ENCODE results near the gene CTSH.
"Not testable (repeated sequence)": the region's sequence is repeated elsewhere in the genome, so short reads cannot be mapped to it uniquely, and the experiment has no call there.

The CTSH gene

DNA sequence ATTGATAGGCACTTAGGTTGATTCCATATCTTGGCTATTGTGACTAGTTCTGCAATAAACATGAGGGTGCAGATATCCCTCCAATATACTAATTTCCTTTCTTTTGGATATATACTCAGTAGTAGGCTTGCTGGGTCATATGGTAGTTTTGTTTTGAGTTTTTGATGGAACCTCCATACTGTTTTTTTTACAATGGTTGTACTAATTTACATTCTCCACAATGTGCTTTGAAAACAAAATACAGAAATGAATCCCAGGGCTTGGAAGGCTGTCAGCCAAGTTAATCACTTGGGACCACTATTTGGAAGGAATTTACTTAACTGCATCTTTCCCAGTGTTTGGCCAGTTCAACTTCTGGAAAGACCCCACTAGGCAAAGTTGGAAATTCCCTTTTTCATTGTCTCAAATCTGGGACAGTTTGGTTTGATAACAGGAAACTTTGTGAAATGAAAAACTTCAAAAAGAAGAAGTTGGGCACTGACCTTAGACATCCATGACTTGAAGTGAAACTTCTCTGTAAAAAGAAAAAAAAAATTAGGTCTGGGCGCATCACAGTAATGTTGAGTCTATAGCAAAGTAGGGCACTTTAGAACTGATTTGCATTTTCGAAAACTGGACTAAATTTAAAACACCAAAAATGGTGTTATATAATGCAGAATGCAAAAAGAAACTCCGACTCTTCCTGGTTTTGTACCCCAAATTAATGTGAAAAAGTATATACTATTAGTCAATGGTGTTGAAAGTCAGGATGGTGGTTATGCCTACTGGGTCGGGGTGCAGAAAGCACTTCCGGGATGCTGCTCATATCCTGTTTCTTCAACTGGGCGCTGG lies 6.0 kb downstream of the CTSH start:
- no peak for DNase-seq

DNA sequence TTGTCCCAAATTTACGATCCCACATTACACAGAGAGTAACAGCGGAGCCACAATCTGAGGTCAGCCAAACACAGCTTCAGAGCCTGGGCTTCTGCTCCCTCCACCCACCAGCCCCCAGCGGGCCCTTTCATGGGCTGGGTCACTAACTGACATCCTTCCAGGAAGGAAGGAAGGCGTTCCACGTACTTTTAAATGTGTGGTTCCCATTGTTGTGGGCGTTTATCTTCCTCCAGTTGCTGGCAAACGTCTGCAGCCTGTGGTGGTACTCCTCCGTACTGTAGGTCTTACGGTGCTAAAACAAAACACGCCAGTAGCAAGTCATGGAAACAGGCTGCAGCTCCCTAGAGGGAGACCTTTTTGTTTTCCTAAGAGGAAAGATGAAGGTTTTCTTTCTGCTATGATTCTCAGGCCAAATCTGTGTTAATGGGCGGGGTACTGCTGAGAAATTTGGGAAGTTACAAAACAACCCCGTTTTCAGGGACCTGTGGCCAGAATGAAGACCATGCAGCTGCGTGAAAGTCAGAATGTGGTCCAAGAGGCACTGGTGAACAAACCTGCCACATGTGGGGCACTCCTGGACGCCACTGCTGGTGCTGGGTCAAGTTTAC lies 7.6 kb downstream of the CTSH start:
- no peak for DNase-seq

DNA sequence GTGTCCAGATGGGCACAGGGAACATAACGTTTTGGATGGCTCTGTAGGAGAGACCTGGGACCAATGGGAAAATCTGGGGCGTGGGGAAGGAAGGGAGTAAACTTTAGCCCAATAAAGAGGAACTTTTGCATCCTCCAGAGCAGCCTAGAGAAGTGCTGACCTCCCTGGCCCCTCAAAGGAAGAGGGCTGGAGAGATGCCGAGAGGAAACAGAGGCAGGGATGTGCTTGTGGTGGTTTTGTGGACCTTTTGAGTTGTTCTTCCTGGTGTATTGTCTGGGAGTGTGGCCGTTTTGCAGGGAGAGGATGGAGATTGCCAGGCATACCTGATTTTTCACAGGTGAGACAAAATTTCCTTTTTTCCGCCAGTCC lies 10.2 kb downstream of the CTSH start:
- no peak for DNase-seq

DNA sequence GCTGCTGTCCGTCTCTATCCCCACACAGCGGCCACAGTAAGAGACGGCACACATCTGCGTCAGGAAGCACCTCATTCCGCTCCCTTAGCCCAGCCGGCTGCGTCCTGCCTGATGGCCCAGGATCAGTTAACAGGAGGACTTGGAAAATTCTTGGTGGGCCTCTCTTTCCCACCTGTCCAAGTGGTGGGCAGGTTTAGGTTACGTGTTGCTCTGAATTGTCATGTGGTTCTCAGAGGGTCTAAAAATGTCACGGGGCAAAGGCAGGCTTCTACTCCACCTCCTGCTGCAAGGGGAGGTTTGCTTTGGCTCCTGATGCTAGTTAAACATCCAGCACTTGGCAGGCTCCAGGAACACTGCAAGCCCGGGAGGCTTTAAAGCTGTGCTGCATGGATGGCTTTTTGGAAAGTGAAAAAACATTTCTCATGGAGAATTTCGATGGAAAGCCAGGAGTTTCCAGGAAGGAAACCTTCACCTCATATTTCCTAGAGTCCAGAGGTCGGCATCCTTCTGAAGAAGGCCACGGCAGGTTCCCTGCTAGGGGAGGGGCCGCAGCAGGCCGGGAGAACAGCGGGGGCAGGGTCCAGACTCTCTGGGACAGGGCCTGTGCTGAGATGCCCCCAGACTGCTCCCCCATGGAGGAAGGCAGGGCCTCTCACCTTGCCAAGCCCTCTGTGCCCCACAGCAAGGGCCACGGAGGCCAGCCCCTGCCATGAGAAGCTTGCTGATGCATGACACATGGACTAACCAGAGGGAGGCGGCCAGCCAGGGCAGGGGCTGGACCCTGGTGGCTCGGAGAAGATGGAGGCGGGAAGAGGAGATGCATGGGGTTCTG lies 10.8 kb downstream of the CTSH start:
- DNase-seq = no peak

DNA sequence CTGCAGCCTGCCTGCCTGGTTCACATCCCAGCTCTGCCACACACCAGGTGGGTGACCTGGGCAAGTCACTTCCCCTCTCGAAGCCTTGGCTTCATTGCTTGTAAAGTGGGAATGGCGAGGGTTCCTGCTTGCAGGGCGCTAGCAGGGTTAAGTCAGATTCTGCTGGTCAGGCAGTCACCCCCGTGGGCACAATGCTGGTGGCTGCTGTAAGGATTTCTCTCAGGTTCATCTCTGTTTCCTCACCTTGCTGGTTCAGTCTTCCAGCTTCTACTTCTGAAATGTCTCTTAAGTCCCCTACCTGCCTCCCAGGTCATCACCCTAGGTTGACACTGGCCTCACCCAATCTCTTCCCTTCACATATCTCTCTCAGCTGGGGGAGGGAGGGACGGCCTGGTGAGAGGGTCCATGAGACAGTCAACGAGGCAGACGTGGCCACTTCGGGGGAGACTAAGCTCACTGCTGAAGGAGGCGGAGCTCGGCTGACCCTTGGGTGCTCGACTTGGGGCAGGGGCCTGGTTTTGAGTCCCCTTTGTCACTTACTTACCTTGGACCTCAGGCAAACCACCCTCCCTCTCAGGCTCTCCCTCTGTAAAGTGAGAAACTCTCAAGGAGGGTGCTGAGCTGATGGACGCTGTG lies 11.5 kb downstream of the CTSH start:
- DNase-seq = no peak

DNA sequence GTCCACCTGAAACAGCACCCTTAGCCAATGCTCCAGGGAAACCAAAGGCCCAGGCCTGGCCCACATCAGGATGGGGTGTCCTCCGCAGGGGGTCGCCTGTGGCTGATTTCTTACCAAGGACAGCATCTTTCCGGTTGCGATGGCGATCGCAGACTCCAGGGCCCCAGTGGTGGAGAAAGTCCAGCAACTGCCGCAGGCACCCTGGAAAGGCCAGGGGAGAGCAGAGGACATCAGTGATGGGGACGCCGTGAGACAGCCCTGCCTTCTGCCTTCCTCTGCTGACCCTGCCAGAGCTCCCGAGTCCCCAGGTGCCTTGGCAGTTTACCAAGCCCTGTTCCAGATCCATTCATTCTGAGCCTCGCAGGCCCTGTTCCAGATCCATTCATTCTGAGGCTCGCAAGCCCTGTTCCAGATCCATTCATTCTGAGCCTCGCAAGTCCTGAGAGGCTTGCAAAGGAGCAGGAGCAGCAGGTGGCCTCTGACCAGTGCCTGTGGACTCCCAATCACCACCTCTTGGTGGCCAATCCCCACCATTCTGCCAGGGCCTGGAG lies 12.5 kb downstream of the CTSH start:
- no peak for DNase-seq

DNA sequence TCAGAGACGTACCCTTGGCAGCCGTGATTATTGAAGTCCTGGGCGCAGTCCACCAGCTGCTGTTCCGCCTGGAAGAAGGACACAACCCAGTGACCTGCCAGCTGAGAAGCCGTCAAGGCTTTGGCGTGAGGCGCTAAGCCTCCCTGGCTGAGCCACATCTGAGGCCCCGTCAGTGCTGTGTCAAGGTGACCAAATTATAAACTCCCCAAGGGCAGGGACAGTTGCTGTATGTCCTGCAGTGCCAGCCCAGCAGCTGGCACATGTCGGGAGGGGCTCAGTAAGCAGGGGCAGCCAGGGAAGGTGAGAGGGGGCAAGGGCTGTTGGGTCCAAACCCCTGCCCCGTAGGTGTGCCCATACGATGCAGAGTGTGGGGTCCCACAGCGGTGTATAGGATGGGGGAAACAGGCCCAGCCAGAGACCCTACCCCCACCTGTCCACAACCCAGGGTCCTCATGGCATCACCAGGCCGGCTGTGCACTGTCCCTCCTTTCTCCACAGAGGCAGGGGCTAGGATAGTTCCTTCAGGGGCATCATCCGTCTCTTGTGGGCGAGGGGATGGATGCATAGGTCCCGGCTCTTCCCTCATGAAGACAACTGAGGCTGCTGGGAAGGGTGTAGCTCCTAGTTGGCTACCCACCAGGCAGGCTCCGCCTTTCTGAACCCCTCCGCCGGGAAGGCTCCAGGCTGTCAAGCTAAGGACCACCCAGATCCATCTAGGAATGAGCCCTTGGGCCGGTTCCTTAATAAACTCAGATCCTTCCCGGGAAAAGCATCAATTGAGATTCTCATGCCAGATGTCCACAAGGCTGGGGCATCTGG lies 13.2 kb downstream of the CTSH start:
- DNase-seq = no peak

DNA sequence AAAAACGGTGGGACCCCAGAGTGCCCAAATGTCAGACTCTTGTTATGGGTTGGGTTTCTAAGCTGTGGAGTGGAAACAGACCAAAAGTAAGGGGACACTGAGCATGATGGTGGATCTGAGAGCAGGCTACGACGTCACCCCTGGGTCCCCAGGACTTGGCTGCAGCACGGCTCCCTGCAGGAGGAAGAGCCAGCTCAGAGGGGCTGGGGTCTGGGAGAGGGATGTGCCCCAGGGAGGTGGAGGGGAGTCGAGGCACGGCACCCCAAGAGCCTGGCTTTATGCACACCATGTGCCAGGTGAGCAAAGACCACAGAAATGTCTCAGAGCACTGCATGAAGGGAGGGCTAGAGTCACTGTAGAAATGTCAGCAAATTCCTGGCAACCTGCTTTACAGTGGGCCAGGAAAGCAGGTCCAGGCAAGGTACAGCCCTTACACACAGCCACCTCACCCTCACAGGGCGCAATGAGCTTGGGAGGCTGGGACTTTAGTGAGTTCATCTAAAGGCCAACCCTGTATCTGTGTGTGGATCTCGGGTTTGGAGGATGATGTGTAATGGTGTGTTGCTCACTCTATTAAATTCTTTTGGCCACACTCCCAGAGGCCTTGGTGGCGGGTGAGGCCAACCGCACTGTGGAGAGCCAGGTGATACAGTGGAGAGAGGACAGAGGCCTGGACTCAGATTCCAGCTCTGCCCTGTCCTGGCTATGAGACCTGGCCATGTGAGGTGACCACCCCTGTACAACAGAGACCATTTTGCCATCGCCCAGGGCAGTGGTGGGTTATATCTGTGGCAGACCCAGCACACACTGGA lies 14.1 kb downstream of the CTSH start:
- DNase-seq = no peak

DNA sequence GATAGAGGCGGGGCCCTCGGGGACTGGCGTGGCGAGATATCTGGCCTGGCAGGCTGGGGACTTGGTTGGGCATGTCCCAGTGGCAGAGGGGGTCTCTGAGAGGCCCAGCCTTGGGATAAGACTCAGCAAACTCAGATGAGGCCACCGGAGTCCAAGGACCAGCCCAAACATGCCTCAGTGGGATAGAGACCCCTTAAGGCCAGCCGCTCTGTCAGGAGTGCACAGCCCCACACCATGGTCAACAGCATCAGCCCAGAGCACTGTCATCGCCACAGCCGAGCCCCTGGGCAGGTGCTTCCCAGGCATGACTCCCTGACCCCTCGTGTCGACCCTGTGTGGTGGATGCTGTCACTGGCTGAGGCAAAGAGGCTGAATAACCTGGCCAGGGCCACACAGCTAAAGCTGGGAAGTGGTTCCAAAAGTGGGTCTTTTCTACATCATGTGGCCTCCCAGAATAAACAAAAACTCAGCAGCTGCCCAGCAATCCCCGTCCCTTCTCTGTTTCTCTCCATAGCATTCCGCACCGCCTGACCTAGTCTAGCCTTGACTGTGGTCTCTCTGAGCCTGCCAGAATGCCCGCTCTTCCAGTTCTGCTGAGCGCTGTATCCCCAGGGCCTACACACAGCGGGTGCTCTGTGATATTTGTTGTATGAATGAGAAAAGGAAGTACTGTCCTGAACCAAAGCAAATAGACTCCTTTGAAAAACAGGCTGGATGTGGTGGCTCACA lies 15.1 kb downstream of the CTSH start:
- DNase-seq = no peak

DNA sequence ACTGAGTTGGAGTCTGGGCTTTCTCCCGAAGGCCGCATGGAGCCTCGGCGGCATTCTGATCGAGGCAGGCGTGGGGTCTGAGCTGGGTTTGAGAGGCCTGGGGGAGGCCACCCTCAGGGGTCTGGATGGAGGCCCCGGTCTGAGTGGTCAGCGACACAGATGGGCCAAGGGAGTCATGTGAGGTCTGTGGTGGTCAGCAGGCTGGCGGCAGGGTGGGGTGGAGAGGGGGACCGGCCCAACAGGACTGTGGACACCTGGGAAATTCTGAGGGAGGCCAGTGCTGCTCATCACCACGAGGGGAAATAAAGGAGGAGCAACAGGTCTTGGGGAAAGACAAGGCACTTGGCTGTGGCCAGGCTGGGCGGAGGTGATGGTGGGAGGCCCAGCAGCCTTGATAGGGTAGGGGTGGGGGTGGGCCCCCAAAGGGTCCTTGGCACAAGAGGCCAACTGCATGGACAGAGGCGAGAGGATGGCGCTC lies 16.2 kb downstream of the CTSH start:
- no peak for DNase-seq

DNA sequence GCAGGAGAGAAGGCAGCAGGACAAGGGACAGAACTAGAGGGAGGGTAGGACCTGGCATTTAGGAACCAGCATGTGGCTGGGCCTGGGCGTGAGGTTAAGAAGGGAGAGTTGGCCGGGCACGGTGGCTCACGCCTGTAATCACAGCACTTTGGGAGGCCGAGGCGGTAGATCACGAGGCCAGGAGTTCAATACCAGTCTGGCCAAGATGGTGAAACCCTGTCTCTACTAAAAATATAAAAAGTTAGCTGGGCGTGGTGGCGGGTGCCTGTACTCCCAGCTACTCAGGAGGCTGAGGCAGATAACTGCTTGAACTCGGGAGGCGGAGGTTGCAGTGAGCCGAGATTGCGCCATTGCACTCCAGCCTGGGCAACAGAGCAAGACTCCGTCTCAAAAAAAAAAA lies 16.7 kb downstream of the CTSH start:
- DNase-seq = not testable (repeated sequence)

DNA sequence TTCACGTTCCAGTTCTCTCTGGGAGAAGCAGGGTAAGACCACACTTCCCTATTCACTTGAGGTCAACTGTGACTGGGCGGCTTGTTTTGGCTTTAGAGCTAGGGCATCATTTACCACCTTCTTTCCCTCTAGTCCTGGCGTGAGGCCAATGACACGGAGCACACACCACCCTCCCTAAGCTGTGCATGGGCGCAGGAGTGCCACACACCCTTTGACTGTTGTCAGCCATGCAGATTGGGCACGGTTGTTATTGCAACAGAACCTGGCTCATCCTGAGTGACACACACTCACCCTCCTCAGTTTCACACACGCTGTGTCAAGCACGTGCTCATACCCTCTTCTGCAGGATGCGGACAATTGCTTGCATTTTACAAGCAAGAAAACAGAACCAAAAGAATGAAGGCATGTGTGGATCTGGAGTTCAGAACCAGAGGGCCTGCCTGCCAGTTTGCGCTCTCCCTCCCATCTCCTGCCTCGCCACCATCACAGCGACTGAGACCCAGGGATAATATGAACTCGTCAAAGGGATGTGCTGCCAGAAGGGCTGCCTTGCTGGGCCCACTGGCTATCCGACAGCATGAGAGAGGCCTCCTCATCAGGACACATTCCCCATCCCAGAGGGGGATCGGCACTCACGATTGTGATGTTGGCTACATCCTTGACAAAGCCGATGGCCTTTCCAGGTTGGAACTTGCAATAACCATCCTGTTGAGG lies 17.6 kb downstream of the CTSH start:
- no peak for DNase-seq

DNA sequence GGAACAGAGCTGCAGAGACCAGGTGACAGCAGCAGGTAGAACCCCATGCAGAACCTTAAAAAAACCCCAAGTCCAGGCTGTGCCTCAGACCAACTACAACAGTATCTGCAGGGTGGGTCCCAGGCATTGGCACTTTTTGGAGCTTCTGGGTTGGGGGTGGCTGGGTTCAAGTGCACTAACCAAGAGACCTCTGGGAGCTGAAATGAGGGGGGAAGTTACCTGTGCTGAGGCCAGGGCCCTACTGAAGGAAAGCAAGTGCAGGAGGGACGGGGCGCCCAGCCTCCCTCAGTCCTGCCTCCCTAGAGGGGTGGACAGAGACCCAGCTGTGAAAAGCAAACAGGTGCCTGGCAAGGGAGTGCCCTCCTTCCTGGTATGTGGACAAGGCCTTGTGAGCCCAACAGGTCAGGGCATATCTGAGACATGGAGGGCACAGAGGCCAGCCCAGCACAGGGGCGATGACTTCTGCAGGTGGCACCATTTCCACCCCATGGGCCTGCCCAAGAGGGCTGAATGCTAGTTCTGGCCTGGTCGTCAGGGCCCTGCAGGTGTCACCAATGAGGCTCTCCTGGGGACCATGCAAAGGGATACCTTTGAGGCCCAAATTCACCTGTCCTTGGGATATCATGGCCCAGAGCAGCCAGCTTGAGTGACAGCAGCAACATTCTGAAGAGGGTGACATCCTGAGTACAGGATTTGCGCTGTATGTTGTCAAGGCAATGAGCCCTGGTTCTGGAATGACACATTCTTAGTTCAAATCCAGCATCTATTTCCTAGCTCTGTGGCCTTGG lies 18.7 kb downstream of the CTSH start:
- DNase-seq = no peak

DNA sequence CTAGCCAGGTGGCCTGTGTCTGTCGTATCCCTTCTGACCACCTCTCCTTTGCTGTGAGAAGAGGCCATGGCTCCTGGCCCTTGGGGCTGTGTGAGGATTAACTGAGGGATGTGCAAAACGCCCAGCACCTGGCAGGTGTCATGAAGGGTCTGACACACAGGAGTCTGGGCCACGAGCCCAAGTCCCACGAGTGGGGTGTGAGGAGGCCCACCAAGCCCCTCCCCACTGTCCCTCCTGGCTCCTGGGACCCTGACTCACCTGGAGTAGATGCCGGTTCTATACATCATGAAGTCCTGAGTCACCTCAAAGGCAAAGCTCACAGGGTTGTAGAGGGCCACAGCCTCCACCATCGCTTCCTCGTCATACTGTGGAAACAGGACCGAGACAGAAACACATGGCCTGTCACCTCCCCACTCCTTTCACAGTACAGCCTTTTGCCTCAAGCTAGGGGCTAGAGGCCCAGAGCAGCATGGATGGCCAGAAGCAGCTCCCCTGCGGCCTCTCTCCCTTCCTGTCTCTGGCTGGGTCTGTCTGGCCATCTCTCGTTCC lies 19.7 kb downstream of the CTSH start:
- DNase-seq = no peak

DNA sequence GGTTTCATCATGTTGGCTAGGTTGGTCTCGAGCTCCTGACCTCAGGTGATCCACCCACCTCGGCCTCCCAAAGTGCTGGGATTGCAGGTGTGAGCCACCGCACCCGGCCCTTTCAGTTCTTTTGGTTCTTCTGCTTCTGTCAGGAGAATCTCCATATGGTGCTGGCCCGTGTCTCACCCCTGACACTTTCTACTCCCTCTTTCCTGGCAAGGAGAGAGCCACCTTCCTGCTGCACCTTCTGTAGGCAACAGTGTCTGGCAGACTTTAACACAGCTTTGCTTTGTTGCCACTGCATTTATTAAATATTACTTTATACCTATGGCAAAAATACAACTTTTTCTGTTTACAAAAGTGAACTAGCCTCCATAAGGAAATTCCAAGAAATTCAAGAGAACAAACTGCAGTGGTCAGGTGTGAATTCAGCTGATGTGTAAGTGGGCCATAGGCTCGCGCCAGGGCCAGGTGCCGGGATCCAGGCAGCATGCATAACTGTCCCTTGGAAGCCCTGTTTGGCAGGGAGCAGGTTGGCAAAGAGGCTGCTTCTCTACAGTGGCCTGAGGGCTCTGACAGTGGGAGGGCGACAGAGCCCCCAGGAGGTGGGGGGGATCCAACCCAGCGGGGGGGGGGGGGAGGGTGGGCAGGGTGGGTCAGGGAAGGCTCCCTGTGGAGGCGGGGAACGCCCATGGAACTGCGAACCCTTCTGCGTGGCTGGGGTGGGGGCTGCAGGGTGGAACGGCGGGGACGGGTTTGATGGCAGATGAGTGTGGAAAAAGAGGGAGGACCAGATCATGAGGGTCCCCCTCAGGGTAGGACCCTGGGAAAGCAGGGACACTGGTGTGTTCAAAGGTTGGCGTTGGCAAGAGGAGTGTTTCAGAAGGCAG lies 21.1 kb downstream of the CTSH start:
- no peak for DNase-seq

DNA sequence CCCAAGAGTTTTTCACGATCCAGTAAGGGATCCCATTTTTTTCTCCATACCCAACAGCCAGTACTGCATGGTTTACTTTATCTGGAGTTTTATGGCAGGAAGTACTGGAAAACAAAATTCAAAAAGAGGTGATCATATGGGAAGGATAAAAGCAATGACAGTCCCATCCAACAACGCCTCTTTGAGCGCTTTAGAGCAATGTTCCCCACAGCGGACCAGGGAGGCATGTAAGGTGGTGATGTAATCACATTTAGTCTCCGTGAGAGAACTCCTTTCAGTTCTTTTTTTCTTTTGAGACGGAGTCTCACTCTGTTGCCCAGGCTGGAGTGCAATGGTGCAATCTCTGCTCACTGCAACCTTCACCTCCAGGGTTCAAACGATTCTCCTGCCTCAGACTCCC lies 21.8 kb downstream of the CTSH start:
- no peak for DNase-seq

DNA sequence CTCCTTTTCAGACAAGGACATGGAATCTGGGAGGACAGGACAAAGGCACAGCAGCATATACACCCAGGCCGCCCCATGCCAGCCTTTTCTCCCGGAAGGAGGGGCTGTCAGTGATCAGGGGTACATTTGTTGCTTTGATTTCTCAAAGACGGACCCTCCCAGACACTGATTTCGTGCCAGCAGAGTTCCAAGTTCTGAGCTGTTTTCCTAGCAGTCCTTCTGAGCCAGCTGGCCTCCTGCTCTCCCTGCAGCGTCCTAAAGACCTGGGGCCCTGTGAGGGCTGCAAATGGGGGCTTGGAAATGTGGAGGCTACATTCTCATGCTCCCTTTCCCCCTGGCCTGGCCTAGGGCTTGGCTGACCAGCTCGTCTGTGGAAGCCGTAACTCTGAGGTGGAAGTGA lies 22.3 kb downstream of the CTSH start:
- no peak for DNase-seq

DNA sequence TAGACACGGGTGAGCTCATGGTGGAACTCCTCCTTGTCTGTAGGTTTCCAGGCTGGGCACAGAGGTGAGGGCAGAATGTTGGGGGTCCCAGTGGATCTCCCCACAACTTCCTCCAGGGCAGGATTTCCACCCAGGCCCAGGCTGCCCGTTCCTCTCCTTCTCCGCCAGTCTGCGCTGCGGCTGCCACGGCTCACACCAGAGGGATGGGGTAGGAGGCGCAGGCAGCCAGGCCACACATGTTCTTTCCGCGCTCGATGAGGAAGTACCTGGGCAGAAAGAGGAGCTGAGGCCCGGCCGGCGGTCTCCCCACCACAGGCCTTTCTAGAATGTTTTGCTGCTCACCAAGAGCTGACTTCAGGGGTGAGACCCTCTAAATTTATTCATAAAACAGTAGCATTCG lies 22.9 kb downstream of the CTSH start:
- DNase-seq = no peak

Measured in 8988T (cell line).